Measurements from ENCODE around the gene ANKRD2. TPM values are rescaled to one million over a fixed set of nuclear protein-coding genes. Genes with fewer than 3 reads are reported as not detected.
A peak's percentile ranks its signal among the peaks of the same experiment; 100 is the strongest.

Gene ANKRD2
- total and polyA plus RNA-seq, 2 experiments from 2014 or later, result not detected

DNA sequence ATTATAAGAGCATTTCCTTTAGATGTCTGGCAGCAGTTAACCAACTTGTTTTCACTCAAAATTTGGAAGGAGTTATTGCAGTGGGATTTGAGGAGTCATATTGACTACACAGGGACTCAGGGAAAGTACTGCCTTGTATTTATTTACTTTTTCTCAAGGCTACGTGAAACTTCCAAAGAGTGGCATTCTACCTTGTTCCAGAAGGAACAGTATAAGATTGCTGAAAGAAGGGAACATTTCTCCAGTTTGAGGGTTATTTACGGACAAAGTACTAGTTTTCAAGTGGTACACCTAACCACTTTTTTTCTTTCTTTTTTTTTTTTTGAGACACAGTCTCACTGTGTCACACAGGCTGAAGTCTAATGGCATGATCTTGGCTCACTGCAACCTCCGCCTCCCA is 55.6 kb downstream of the ANKRD2 start:
- Histone ChIP-seq H3K36me3 (ENCODE audit: low read depth) (no peaks in the 10 kb centered on the region), H4K20me1 (ENCODE audit: insufficient read depth) (no peaks in the 10 kb centered on the region), H3K9me3 (ENCODE audit: low read depth) (no peaks in the 10 kb centered on the region), H2AFZ (no peak overlapping the region), H3K4me2 (ENCODE audit: unreplicated experiment) (no peak overlapping the region), H3K79me2 (ENCODE audit: insufficient read depth) (peaks cover 12% of the 10 kb centered on the region), H3F3A (ENCODE audit: insufficient read depth) (0 out of 2 replicates have a peak, but pooled peaks cover 4% of the 10 kb centered on the region), H3K4me3 (no peak overlapping the region), H3K4me1 (ENCODE audit: insufficient read depth) (peaks cover 12% of the 10 kb centered on the region; the same call in 1 of the 2 replicates), H3K9ac (no peak overlapping the region), H3K9me2 (ENCODE audit: insufficient read depth) (no peaks in the 10 kb centered on the region), H3K27me3 (replicated peaks; ENCODE audit: insufficient read depth) (no peaks in the 10 kb centered on the region), H3K27ac (no peak overlapping the region)
- 88 to 97% methylated on average over 3 of the region's 3 CpGs for WGBS, 2 experiments (ENCODE audit: low coverage in 1 of 2, low lambda C conversion rate in 2 of 2, missing lambda C conversion rate in 2 of 2)
- TF ChIP-seq EZH2phosphoT487 (IDR thresholded peaks at IDR 0.05; ENCODE audit: insufficient read depth, low read depth) (no peak), EZH2 (IDR thresholded peaks at IDR 0.05; ENCODE audit: insufficient read depth, poor library complexity, severe bottlenecking) (no peak)
- in situ Hi-C loops (cut with MboI), result no loop called here
- no peak for DNase-seq

DNA sequence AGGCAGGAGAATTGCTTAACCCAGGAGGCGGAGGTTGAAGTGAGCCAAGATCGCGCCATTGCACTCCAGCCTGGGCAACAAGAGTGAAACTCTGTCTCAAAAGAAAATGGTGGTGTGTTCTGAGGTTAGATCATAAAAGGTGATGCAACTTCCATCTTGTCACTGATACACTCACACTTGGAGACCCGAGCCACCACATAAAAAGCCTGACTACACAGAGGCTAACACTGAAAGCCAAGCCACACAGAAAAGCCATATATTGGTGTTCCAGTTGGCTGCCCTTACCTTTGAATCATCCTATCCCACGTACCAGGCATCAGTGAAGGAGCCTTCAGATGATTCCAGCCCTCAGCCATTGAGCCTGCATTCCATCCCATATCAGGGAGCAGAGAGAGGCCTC is 56.7 kb downstream of the ANKRD2 start:
- Histone ChIP-seq H3K27ac (no peak overlapping the region), H3K9me3 (ENCODE audit: low read depth) (no peaks in the 10 kb centered on the region), H2AFZ (no peak overlapping the region), H4K20me1 (ENCODE audit: insufficient read depth) (no peaks in the 10 kb centered on the region), H3K27me3 (replicated peaks; ENCODE audit: insufficient read depth) (no peaks in the 10 kb centered on the region), H3K4me2 (ENCODE audit: unreplicated experiment) (no peak overlapping the region), H3K4me3 (no peak overlapping the region), H3K4me1 (ENCODE audit: insufficient read depth) (peaks cover 12% of the 10 kb centered on the region; the same call in 1 of the 2 replicates), H3F3A (ENCODE audit: insufficient read depth) (0 out of 2 replicates have a peak, but pooled peaks cover 4% of the 10 kb centered on the region), H3K9me2 (ENCODE audit: insufficient read depth) (no peaks in the 10 kb centered on the region), H3K36me3 (ENCODE audit: low read depth) (no peaks in the 10 kb centered on the region), H3K9ac (no peak overlapping the region), H3K79me2 (ENCODE audit: insufficient read depth) (peaks cover 12% of the 10 kb centered on the region)
- DNase-seq, result no peak
- no peak for TF ChIP-seq EZH2 (IDR thresholded peaks at IDR 0.05; ENCODE audit: insufficient read depth, poor library complexity, severe bottlenecking)
- TF ChIP-seq EZH2phosphoT487 (IDR thresholded peaks at IDR 0.05; ENCODE audit: insufficient read depth, low read depth), result no peak
- 95% methylated on average over 5 of the region's 5 CpGs for WGBS, 2 experiments (ENCODE audit: low coverage in 1 of 2, low lambda C conversion rate in 2 of 2, missing lambda C conversion rate in 2 of 2)
- in situ Hi-C loops (cut with MboI), result no loop called here

DNA sequence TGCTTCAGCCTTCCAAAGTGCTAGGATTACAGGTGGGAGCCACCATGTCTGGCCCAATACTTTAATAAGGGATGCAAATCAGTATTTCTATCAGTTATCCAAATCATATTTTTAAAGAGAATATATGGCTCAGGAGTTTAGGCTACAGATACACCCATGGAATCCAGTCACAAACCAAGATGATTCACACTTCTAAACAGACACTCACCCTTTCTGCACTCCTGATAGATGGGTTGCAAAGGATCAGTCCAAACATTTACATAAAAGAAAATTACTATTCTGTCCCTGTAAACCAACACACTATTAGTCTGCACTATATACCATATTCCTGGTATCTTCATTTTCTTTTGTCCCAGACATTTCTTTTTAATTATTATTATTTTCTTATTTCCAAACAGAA is 58.5 kb downstream of the ANKRD2 start:
- H3K36me3 ChIP-seq (ENCODE audit: low read depth), result no peaks in the 10 kb centered on the region
- H3K4me1 ChIP-seq (ENCODE audit: insufficient read depth), result peaks cover 12% of the 10 kb centered on the region; the same call in 1 of the 2 replicates
- no peak overlapping the region for H3K4me3 ChIP-seq
- in situ Hi-C loops (cut with MboI), result no loop called here
- H3K9me3 ChIP-seq (ENCODE audit: low read depth), result no peaks in the 10 kb centered on the region
- H3F3A ChIP-seq (ENCODE audit: insufficient read depth), result 0 out of 2 replicates have a peak, but pooled peaks cover 4% of the 10 kb centered on the region
- H3K27ac ChIP-seq, result no peak overlapping the region
- H2AFZ ChIP-seq, result no peak overlapping the region
- DNase-seq, result peak; percentile 55
- peaks cover 12% of the 10 kb centered on the region for H3K79me2 ChIP-seq (ENCODE audit: insufficient read depth)
- no peaks in the 10 kb centered on the region for H4K20me1 ChIP-seq (ENCODE audit: insufficient read depth)
- no peak overlapping the region for H3K4me2 ChIP-seq (ENCODE audit: unreplicated experiment)
- TF ChIP-seq EZH2phosphoT487 (IDR thresholded peaks at IDR 0.05; ENCODE audit: insufficient read depth, low read depth) (no peak), EZH2 (IDR thresholded peaks at IDR 0.05; ENCODE audit: insufficient read depth, poor library complexity, severe bottlenecking) (no peak)
- no peaks in the 10 kb centered on the region for H3K27me3 ChIP-seq (replicated peaks; ENCODE audit: insufficient read depth)
- H3K9me2 ChIP-seq (ENCODE audit: insufficient read depth), result no peaks in the 10 kb centered on the region
- H3K9ac ChIP-seq, result no peak overlapping the region

DNA sequence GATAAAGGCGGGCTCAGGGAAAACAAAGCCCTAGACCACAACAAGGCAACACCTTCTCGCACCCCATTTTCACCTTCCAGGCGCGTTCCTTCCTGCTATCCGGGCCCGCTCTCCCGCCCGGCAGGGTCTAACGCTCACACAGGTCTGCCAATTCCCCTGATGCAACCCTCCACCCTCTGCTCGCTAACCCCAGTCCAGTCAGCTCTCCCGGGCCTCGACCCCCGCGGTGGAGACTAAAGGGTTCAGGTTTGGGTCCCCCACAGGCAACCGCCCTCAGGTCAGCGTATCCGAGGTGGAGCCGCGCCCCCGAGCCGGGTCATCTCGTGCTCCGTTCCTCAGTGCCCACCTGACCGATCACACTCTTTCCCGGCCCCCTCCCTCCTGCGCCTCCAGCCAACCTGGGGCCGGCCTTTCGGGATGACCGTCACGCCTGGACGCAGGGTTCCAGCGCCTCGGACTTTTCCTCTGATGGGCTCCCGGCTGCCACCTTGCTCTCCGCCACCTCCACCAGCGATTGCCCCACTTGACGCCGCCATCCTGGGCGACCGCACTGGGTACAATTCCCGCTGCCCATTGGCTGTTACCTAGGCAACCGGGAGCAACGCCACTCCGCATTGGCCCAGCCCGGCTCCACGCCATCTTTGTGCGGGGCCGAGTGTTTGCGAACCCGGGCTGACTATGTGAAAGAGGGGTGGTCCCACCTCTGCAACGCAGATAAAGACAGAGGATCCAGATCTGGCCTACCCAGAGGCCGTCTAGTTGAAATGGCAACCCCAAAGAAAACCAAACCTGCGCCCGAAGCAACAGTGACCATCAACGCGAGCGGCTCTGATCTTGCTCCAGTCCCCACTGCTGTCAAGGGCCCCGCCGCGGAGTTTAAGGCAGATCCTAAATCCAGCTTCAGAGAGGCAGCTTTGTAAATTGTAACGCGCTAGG is 60.6 kb downstream of the ANKRD2 start, which contains the start of gene MORN4:
Gene MORN4, minus strand, starts transcription at position 552 of the 936 bp plus-strand sequence. CDS start 13,847 bp downstream, outside the sequence.
- in situ Hi-C loops (cut with MboI), result no loop called here
- H3K36me3 ChIP-seq (ENCODE audit: low read depth), result no peaks in the 10 kb centered on the region
- H3K27ac ChIP-seq, result peak within 1 kb of the TSS; percentile 39

More for the DNA sequence above, 60.6 kb downstream of the ANKRD2 start, which contains the start of gene MORN4:
- Histone ChIP-seq H3K9me3 (ENCODE audit: low read depth) (no peaks in the 10 kb centered on the region), H3F3A (ENCODE audit: insufficient read depth) (0 out of 2 replicates have a peak, but pooled peaks cover under 1% of the 10 kb centered on the region), H4K20me1 (ENCODE audit: insufficient read depth) (no peaks in the 10 kb centered on the region), H3K79me2 (ENCODE audit: insufficient read depth) (peaks cover 12% of the 10 kb centered on the region), H3K4me2 (ENCODE audit: unreplicated experiment) (peak within 1 kb of the TSS; percentile 95), H2AFZ (peak within 1 kb of the TSS; percentile 100), H3K9me2 (ENCODE audit: insufficient read depth) (no peaks in the 10 kb centered on the region), H3K4me1 (ENCODE audit: insufficient read depth) (peaks cover 12% of the 10 kb centered on the region; the same call in 1 of the 2 replicates), H3K27me3 (replicated peaks; ENCODE audit: insufficient read depth) (no peaks in the 10 kb centered on the region), H3K4me3 (peak within 1 kb of the TSS; percentile 89), H3K9ac (peak within 1 kb of the TSS; percentile 81)
- TF ChIP-seq EZH2phosphoT487 (IDR thresholded peaks at IDR 0.05; ENCODE audit: insufficient read depth, low read depth), result no peak
- TF ChIP-seq EZH2 (IDR thresholded peaks at IDR 0.05; ENCODE audit: insufficient read depth, poor library complexity, severe bottlenecking), result no peak
- peak; percentile 97 for DNase-seq
- 1% methylated on average over 58 to 62 of the region's 62 CpGs for WGBS, 2 experiments (ENCODE audit: low coverage in 1 of 2, low lambda C conversion rate in 2 of 2, missing lambda C conversion rate in 2 of 2)

Other genes starting within 250 kb of the ANKRD2 start
- 10.3 and 16.3 TPM in 2 replicates for gene FRAT2, start 238.1 kb upstream of the ANKRD2 start, total RNA-seq (2014; rRNA removed; shearing (Covaris generic))
- gene FRAT2, start 238.1 kb upstream of the ANKRD2 start, polyA plus RNA-seq (2016; fragmentation: Nextera tagmentation; extraction: Ambion mirVana), result 1.6 and 2.8 TPM in 2 replicates
- 17.1 and 17.7 TPM in 2 replicates for gene RRP12, start 171.4 kb upstream of the ANKRD2 start, total RNA-seq (2014; rRNA removed; shearing (Covaris generic))
- 17.5 and 17.6 TPM in 2 replicates for gene RRP12, start 171.4 kb upstream of the ANKRD2 start, polyA plus RNA-seq (2016; fragmentation: Nextera tagmentation; extraction: Ambion mirVana)
- 1,144 and 1,237 TPM in 2 replicates for gene PGAM1, start 146.6 kb upstream of the ANKRD2 start, total RNA-seq (2014; rRNA removed; shearing (Covaris generic))
- 879 and 921 TPM in 2 replicates for gene PGAM1, start 146.6 kb upstream of the ANKRD2 start, polyA plus RNA-seq (2016; fragmentation: Nextera tagmentation; extraction: Ambion mirVana)
- 22.1 and 46.8 TPM in 2 replicates for gene EXOSC1, start 126.8 kb upstream of the ANKRD2 start, total RNA-seq (2014; rRNA removed; shearing (Covaris generic))
- 54.7 and 56.6 TPM in 2 replicates for gene EXOSC1, start 126.8 kb upstream of the ANKRD2 start, polyA plus RNA-seq (2016; fragmentation: Nextera tagmentation; extraction: Ambion mirVana)
- 64.1 and 69.1 TPM in 2 replicates for gene ZDHHC16, start 126.6 kb upstream of the ANKRD2 start, total RNA-seq (2014; rRNA removed; shearing (Covaris generic))
- 68.2 and 70.1 TPM in 2 replicates for gene ZDHHC16, start 126.6 kb upstream of the ANKRD2 start, polyA plus RNA-seq (2016; fragmentation: Nextera tagmentation; extraction: Ambion mirVana)
- gene MMS19, start 74.4 kb upstream of the ANKRD2 start, total RNA-seq (2014; rRNA removed; shearing (Covaris generic)), result 89.7 and 116 TPM in 2 replicates
- 40.0 and 40.6 TPM in 2 replicates for gene MMS19, start 74.4 kb upstream of the ANKRD2 start, polyA plus RNA-seq (2016; fragmentation: Nextera tagmentation; extraction: Ambion mirVana)
- 16.2 and 20.8 TPM in 2 replicates for gene UBTD1, start 73.9 kb upstream of the ANKRD2 start, total RNA-seq (2014; rRNA removed; shearing (Covaris generic))
- 27.2 and 29.8 TPM in 2 replicates for gene UBTD1, start 73.9 kb upstream of the ANKRD2 start, polyA plus RNA-seq (2016; fragmentation: Nextera tagmentation; extraction: Ambion mirVana)
- gene HOGA1, start 11.6 kb downstream of the ANKRD2 start, total RNA-seq (2014; rRNA removed; shearing (Covaris generic)), result 0.22 TPM in 1 of 2 replicates, not detected in the other
- 0.13 and 0.28 TPM in 2 replicates for gene HOGA1, start 11.6 kb downstream of the ANKRD2 start, polyA plus RNA-seq (2016; fragmentation: Nextera tagmentation; extraction: Ambion mirVana)
- not detected in 2 replicates for gene C10orf62, start 16.9 kb downstream of the ANKRD2 start, total RNA-seq (2014; rRNA removed; shearing (Covaris generic))
- not detected in 2 replicates for gene C10orf62, start 16.9 kb downstream of the ANKRD2 start, polyA plus RNA-seq (2016; fragmentation: Nextera tagmentation; extraction: Ambion mirVana)
- gene MORN4, start 60.7 kb downstream of the ANKRD2 start, total RNA-seq (2014; rRNA removed; shearing (Covaris generic)), result 5.3 and 7.9 TPM in 2 replicates
- 19.8 and 22.2 TPM in 2 replicates for gene MORN4, start 60.7 kb downstream of the ANKRD2 start, polyA plus RNA-seq (2016; fragmentation: Nextera tagmentation; extraction: Ambion mirVana)
- 23.1 and 28.7 TPM in 2 replicates for gene PI4K2A, start 67.9 kb downstream of the ANKRD2 start, total RNA-seq (2014; rRNA removed; shearing (Covaris generic))
- 16.1 and 16.6 TPM in 2 replicates for gene PI4K2A, start 67.9 kb downstream of the ANKRD2 start, polyA plus RNA-seq (2016; fragmentation: Nextera tagmentation; extraction: Ambion mirVana)
- gene AVPI1, start 114.5 kb downstream of the ANKRD2 start, total RNA-seq (2014; rRNA removed; shearing (Covaris generic)), result 13.4 and 33.8 TPM in 2 replicates
- gene AVPI1, start 114.5 kb downstream of the ANKRD2 start, polyA plus RNA-seq (2016; fragmentation: Nextera tagmentation; extraction: Ambion mirVana), result 30.5 and 31.4 TPM in 2 replicates
- 64.8 and 66.3 TPM in 2 replicates for gene MARVELD1, start 141.0 kb downstream of the ANKRD2 start, total RNA-seq (2014; rRNA removed; shearing (Covaris generic))
- 27.6 and 29.4 TPM in 2 replicates for gene MARVELD1, start 141.0 kb downstream of the ANKRD2 start, polyA plus RNA-seq (2016; fragmentation: Nextera tagmentation; extraction: Ambion mirVana)
- gene ZFYVE27, start 164.3 kb downstream of the ANKRD2 start, total RNA-seq (2014; rRNA removed; shearing (Covaris generic)), result 20.6 and 32.6 TPM in 2 replicates
- gene ZFYVE27, start 164.3 kb downstream of the ANKRD2 start, polyA plus RNA-seq (2016; fragmentation: Nextera tagmentation; extraction: Ambion mirVana), result 15.9 and 17.2 TPM in 2 replicates
- gene SFRP5, start 199.2 kb downstream of the ANKRD2 start, total RNA-seq (2014; rRNA removed; shearing (Covaris generic)), result not detected in 2 replicates
- not detected in 2 replicates for gene SFRP5, start 199.2 kb downstream of the ANKRD2 start, polyA plus RNA-seq (2016; fragmentation: Nextera tagmentation; extraction: Ambion mirVana)

All from GM23248 (cell line).